ENCODE results near the gene CDS1.

DNA sequence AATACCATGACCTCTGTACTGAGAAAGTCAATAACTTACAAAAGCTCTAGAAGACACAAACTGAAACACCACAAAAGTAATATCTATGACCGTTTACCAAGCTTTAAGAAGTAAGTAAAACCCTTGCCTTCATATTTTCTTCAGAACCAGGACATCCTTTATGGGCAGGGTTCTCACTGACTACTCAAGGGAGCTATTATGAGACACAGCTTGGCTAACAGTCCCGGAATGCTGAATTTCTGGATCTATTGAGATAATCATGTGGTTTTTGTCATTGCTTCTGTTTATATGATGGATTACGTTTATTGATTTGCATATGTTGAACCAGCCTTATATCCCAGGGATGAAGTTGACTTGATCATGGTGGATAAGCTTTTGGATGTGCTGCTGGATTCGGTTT, 19.9 kb upstream of the CDS1 start:
- TF ChIP-seq, protein P1, sequence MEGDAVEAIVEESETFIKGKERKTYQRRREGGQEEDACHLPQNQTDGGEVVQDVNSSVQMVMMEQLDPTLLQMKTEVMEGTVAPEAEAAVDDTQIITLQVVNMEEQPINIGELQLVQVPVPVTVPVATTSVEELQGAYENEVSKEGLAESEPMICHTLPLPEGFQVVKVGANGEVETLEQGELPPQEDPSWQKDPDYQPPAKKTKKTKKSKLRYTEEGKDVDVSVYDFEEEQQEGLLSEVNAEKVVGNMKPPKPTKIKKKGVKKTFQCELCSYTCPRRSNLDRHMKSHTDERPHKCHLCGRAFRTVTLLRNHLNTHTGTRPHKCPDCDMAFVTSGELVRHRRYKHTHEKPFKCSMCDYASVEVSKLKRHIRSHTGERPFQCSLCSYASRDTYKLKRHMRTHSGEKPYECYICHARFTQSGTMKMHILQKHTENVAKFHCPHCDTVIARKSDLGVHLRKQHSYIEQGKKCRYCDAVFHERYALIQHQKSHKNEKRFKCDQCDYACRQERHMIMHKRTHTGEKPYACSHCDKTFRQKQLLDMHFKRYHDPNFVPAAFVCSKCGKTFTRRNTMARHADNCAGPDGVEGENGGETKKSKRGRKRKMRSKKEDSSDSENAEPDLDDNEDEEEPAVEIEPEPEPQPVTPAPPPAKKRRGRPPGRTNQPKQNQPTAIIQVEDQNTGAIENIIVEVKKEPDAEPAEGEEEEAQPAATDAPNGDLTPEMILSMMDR (conservative IDR thresholded peaks at IDR 0.05; ENCODE audit: low read length): no peak
- TF ChIP-seq EZH2phosphoT487 (IDR thresholded peaks at IDR 0.05; ENCODE audit: borderline replicate concordance, low read depth, low read length): no peak

Data from OCI-LY7 (cell line).